Glomerular endothelial cell (primary cell): Measurements from ENCODE around the gene FAM151A. TPM values are rescaled to one million over a fixed set of nuclear protein-coding genes. Genes with fewer than 3 reads are reported as not detected.
A peak's percentile ranks its signal among the peaks of the same experiment; 100 is the strongest.

Experiments
- DNase-seq: peaks from one replicate; pipeline ENCODE4 v3.0.0-alpha.2; 2011; ENCODE audit warnings: low read depth, low spot score; ENCODE audit errors: extremely low read depth
- total RNA-seq: library from RNA; depleted of rRNA; stranded (reverse); fragments of >200 nt; gene quantifications from 2 replicates; pipeline ENCODE4 v1.2.3, GENCODE V29; 2015

The FAM151A gene
- not detected in 2 replicates for total RNA-seq

- no peak for DNase-seq
These were observed at the start of gene FAM151A for GRCh38 chr1:54623216-54624007. TSS of gene FAM151A (minus strand) at chr1:54623525. CDS start at chr1:54623395, 130 bp downstream.

DNA sequence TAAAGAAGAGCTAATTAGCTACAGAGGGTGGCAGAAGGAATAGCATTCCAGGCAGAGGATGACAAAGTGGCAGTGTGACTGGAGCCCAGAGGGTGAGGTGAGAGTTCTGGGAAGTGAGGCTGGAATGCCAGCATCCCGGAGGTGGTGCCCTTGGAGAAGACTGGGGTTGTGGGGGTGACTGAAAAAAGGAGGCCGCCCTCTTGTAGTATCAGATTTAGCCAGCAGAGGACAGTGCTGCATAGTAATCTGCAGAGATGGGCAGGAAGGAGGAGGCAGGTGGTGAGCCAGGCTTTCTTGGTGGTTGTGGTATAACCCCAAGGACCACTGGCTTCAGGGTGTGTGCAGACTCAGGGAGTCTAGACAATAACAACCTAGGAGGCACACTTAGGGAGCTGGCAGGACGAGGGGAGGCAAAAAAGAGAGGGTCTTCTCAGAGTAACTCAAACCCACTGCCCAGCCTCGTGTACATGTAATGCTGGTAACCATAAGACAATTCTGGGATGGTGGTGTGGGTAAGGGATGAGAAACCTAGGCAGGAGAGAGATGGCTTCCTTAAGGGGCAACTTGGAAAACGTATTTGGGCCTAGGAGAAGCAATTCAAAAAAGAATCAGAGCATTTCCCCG lies 48.8 kb upstream of the FAM151A start:
- DNase-seq = peak; percentile 20

DNA sequence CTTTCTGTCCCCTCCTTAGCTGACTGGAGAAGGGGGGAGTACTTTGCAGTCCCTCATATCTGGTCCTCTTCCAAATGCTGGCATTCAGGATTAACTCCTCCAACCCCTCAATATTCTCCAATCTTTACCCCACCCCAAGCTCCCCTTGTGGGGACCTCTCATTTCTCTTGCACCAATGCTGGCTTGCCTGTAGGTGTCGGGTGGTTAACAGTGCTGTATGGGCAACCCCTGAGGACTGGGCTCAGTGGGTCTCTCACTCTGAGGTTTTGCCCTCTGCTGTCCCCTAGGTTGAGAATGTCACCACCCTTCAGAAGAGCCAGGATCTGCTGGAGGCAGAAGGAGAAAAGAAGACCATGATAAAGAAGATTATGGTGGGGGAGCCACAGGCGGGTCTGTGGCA lies 45.2 kb upstream of the FAM151A start:
- no peak for DNase-seq

- DNase-seq = no peak
These were observed 44.5 kb upstream of the FAM151A start for GRCh38 chr1:54667797-54668196.

GRCh38 chr1:54666333-54666732 lies 43.0 kb upstream of the FAM151A start:
- DNase-seq = no peak

DNA sequence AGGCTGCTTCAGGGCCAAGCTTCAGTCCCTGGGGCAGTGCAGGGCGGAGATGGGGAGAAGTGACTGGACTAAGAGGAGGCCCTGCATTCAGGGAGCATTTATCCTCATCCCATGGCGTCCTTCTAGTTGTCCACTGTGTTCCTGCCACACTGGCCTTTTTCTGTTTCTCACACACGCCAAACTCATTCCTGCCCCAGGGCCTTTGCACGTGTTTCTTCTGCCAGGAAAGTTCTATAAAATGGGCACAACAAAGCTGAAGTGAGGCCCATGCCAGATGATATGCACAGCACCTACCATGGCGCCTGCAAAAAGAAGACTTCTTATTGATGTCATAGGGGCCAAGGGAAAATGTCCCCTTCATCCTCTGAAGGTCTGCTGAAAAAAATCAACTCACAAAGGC lies 42.5 kb upstream of the FAM151A start:
- DNase-seq = no peak

GRCh38 chr1:54664364-54664763 lies 41.0 kb upstream of the FAM151A start:
- no peak for DNase-seq

- no peak for DNase-seq
These were observed 40.4 kb upstream of the FAM151A start for GRCh38 chr1:54663725-54664124.

DNA sequence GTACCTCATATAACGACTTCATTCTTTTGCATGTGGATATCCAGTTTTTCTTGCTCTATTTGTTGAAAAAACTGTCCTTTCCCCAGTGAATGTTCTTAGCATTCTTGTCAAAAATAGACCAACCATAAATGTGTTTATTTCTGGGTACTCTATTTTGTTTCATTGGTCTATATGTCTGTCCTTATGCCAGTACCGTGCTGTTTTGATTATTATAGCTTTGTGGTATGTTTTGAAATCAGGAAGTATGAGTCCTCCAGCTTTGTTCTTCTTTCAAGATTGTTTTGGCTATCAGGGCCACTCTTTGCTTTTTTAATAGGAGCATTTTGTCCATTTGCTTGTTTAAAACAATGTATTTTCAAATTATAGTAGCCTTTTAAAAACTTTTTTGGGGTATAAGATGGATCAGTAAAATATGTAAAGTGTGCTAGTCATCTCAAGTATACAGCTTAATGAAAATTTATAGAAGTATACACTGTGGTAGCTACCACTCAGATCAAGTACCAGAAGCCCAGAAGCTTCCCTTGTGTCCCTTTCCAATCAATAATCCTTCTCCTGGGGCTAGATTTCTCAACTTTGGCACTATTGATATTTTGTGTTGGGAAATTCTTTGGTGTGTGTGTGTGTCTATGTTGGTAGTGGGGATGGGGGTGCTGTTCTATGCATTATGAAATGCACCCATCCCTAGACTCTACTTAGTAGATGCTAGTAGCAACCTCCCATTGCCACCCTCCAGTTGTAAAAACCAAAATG lies 35.0 kb upstream of the FAM151A start:
- DNase-seq = no peak

- DNase-seq = no peak
These were observed 29.7 kb upstream of the FAM151A start for GRCh38 chr1:54653036-54653435.

- DNase-seq = no peak
These were observed 28.8 kb upstream of the FAM151A start for GRCh38 chr1:54652168-54652567.

GRCh38 chr1:54651608-54652007 lies 28.3 kb upstream of the FAM151A start:
- DNase-seq = no peak

DNA sequence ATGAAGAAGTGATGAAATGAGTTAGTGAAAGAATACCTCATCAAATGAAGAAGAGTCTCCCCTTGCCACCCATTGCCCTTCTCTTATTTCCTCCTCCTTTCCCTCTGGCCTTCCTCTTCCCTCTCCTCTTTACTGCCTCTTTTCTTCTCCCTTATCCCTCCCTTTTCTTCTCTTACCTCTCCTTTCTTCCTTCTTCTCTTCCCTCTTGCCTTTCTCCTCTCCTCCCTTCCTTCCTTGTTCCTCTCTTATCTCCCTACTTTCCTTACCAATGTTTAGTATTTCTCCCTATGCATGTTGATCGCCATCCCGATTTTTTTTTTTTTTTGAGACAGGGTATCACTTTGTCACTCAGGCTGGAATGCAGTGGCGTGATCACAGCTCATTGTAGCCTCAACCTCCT lies 27.1 kb upstream of the FAM151A start:
- no peak for DNase-seq

DNA sequence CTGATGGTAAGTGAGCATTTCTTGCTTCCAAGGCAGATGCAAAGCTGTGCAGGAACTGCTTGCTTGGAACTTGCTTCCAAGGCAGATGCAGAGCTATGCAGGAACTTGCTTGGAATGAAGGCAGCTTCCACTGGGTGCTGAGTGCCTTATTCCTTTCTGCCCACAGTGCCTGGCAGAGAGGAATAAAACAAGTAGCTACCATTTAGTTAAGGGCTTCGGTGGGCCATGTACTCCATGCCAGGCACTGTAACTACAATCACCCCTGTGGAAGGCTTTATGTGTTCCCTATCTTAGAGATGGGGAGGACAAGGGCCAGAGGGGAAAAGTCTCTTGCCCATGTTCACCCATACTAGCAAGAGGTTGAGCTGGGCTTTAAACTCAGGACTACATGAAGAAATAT lies 26.6 kb upstream of the FAM151A start:
- no peak for DNase-seq

GRCh38 chr1:54649130-54649898 lies 26.0 kb upstream of the FAM151A start:
- no peak for DNase-seq

DNA sequence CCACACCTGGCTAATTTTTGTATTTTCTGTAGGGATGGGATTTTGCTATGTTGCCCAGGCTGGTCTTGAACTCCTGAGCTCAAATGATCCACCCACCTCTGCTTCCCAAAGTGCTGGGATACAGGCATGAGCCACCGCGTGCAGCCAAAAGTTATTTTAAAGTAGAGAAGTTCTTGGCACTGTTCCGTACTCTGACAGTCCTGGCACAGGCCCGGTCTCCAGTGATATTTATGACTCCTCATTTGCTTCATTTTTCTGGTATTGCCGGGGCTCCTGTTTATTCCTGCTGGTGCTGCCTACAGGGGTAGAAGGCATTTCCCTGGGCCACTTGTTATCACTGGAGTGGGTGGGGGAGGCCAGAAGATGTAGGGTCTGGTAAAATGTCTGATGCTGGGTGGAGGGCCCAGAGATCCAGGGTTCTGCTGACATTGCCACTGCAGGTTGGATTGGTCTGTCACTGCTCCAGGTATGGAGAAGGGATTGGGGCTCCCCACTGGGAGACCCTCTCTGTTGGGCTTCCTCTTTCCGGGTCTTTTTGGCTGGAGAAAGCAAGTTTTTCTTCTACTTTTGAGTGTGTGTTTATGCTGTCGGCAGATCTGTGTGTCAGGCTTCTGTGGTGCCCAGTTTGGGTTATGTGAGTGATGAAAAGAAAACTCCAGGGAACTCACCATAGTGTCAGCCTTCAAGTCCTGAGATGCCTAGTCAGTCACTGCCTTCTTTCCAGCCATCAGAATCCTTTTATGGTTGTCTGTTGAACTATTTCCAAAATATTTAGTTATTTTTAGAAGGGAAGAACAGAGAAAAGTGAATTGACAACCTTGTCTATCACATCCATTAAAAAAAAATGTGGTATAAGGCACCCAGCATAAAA lies 22.7 kb upstream of the FAM151A start:
- no peak for DNase-seq

- no peak for DNase-seq
These were observed 20.4 kb upstream of the FAM151A start for GRCh38 chr1:54643736-54644135.

DNA sequence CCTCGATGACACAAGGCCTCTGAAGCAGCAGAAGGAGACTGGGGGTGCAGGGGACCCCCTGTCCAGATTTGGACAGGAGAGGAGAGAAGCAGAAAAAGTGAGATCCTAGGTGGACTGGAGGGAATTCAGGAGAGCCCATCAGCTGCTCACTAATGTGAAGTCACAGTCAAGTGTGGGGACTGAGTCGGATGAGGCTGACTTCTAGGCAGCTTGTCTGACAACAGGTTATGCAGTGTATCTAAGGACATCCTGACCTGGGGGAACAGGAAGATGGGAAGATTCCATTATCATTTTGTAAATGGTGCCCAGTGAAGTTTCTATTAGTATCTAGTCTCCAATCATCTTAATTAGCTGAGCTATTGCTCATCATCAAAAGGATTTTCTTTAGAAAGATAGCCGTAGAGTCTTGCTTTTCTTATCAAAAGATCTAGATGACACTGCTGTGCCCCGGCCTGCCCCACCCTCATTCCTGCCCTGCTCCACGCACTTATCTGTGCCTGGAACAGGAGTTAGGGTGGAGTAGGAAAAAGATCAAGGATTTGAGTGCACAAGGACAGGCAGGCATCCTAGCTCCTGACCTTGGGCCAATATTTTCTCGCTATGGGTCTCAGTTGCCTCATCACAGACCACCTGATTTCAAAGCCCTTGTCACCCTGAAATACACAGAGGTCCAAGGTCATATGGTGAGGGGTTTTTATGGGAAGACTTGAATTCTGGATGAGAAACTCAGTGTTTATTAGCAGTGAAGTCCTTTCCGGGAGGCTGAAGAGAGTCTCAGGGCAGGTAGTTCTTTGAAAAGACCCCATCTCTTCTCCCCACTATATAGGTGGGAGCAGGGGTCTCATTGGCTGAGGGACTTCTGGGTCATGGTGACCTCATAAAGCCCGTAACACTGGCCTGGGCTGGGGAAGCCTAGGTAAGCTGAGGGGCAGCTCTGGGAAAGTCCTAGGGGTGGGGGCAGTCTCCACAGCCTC lies 17.8 kb upstream of the FAM151A start, which contains the start of gene MROH7:
TSS of gene MROH7 (plus strand) at position 924 of the 974 bp plus-strand sequence. CDS start 11,141 bp downstream, outside the sequence.
- no peak for DNase-seq

GRCh38 chr1:54640361-54640760 lies 17.0 kb upstream of the FAM151A start:
- no peak for DNase-seq
